Astrocyte (in vitro differentiated cells and primary cell): Measurements from ENCODE around the gene POLR2I.

ENCODE experiments used
- CTCF ChIP-seq: IDR thresholded peaks from 2 replicates; pipeline ENCODE4 v1.5.1; 2011; ENCODE audit warnings: low read depth, mild to moderate bottlenecking, inconsistent platforms, low read length, moderate library complexity; ENCODE audit not compliant: insufficient read depth
- EZH2 ChIP-seq: IDR thresholded peaks from 2 replicates; pipeline ENCODE4 v1.6.1; 2012; ENCODE audit warnings: mild to moderate bottlenecking, low read length, inconsistent platforms; ENCODE audit not compliant: insufficient read depth

- TF ChIP-seq EZH2 (no peak), CTCF (no peak)
These were observed 35.9 kb upstream of the POLR2I start for GRCh38 chr19:36150586-36150985.
